ENCODE data around the gene DR1. TPM values are rescaled to one million over a fixed set of nuclear protein-coding genes. Genes with fewer than 3 reads are reported as not detected.

DR1 gene
- total and polyA plus RNA-seq, 2 of the 13 experiments (the other 11 are each of a cell fraction or from before 2014, with no cell fraction given): 17.8 to 42.3 TPM

DNA sequence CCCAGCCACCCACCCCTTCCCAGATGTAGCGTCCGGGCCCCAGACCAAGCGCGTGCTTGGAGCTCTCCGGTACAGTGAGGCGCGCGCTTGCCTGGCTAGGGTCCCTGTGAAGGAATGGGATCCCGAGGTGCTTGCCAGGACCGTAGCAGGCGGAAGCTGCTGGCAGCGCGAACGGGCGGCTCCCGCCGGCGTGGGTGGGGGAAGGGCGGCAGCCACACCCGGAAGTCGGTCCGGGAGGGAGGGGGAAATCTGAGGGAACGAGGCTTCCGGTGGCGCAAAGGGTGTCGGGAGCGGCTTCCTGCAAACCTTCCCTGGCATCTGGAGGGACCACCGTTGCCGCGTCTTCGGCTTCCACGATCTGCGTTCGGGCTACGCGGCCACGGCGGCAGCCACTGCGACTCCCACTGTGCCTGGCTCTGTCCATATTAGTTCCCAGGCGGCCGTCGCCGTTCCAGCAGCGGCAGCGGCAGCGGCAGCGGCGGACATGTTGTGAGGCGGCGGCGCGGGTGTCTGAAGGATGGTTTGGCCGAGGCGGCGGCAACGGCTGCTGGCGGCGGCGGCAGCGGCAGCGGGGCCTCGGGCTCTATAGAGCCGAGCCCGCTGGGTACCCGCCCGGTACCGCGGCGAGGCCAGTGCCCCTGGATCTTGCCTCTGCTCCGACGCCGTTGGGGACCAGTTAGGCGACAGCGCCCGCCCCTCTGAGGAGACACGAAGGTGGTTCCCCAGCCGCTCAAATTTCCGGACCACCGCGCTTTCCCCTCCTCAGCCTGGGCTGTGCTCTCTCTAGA, at the start of gene DR1 (continued):
- TF ChIP-seq, protein P1, sequence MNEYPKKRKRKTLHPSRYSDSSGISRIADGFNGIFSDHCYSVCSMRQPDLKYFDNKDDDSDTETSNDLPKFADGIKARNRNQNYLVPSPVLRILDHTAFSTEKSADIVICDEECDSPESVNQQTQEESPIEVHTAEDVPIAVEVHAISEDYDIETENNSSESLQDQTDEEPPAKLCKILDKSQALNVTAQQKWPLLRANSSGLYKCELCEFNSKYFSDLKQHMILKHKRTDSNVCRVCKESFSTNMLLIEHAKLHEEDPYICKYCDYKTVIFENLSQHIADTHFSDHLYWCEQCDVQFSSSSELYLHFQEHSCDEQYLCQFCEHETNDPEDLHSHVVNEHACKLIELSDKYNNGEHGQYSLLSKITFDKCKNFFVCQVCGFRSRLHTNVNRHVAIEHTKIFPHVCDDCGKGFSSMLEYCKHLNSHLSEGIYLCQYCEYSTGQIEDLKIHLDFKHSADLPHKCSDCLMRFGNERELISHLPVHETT (CRISPR knock-in tag; conservative IDR thresholded peaks at IDR 0.05): peak; percentile 98
- TF ChIP-seq STAT5B (CRISPR knock-in tag; IDR thresholded peaks at IDR 0.05): no peak; the same call in 1 of the 2 replicates
- TF ChIP-seq ZNF180 (CRISPR knock-in tag; IDR thresholded peaks at IDR 0.05; ENCODE audit: borderline replicate concordance, low read depth): no peak
- peak; percentile 27; the same call in 1 of the 2 replicates for TF ChIP-seq ZNF34 (CRISPR knock-in tag; IDR thresholded peaks at IDR 0.05; ENCODE audit: borderline replicate concordance)
- no peak; the same call in 1 of the 2 replicates for TF ChIP-seq ZNF253 (CRISPR knock-in tag; IDR thresholded peaks at IDR 0.05; ENCODE audit: borderline replicate concordance)
- TF ChIP-seq ATRX (CRISPR knock-in tag; IDR thresholded peaks at IDR 0.05; ENCODE audit: borderline replicate concordance): no peak
- peak; percentile 23 for TF ChIP-seq AGO1 (IDR thresholded peaks at IDR 0.05; ENCODE audit: low read depth, low read length, poor library complexity, severe bottlenecking)
- no peak for TF ChIP-seq DBP (CRISPR knock-in tag; IDR thresholded peaks at IDR 0.05; ENCODE audit: not compliant biosample characterization)
- no peak for TF ChIP-seq HNF4A (CRISPR knock-in tag; IDR thresholded peaks at IDR 0.05)
- TF ChIP-seq ZNF121 (CRISPR knock-in tag; IDR thresholded peaks at IDR 0.05): peak; percentile 68; the same call in 1 of the 2 replicates
- TF ChIP-seq ARID4A (CRISPR knock-in tag; IDR thresholded peaks at IDR 0.05; ENCODE audit: borderline replicate concordance): peak; percentile 93
- TF ChIP-seq SPEN (CRISPR knock-in tag; IDR thresholded peaks at IDR 0.05; ENCODE audit: low read depth): peak; percentile 83
- TF ChIP-seq ZBTB7B (CRISPR knock-in tag; IDR thresholded peaks at IDR 0.05): peak; percentile 54
- TF ChIP-seq REL (CRISPR knock-in tag; conservative IDR thresholded peaks at IDR 0.05): peak; percentile 92; the same call in 1 of the 2 replicates
- no peak; the same call in 1 of the 2 replicates for TF ChIP-seq ZNF263 (CRISPR knock-in tag; IDR thresholded peaks at IDR 0.05)
- TF ChIP-seq ZFP90 (CRISPR knock-in tag; IDR thresholded peaks at IDR 0.05; ENCODE audit: borderline replicate concordance): no peak
- TF ChIP-seq MNT (IDR thresholded peaks at IDR 0.05): peak; percentile 24; the same call in 1 of the 2 replicates
- TF ChIP-seq HNRNPH1 (optimal IDR thresholded peaks at IDR 0.05; ENCODE audit: low read depth, low read length): peak; percentile 90
- TF ChIP-seq KLF12 (CRISPR knock-in tag; IDR thresholded peaks at IDR 0.05; ENCODE audit: borderline replicate concordance): peak; percentile 90
- no peak for TF ChIP-seq SNRNP70 (IDR thresholded peaks at IDR 0.05; ENCODE audit: low read depth, low read length)
- peak; percentile 43; the same call in 1 of the 2 replicates for TF ChIP-seq SUZ12 (IDR thresholded peaks at IDR 0.05; ENCODE audit: low read depth, low read length)

Data from HepG2 (cell line).